HG02642 (cell line): Measurements from ENCODE around the gene CAAP1.
A peak's percentile ranks its signal among the peaks of the same experiment; 100 is the strongest.
"Not testable (repeated sequence)": the region's sequence is repeated elsewhere in the genome, so short reads cannot be mapped to it uniquely, and the experiment has no call there.

Source experiments
- ATAC-seq: cut with Tn5 transposase; IDR thresholded peaks from one replicate; pipeline ENCODE4 v1.9.1; 2021; ENCODE audit warnings: mild to moderate bottlenecking; ENCODE audit not compliant: unreplicated experiment, poor library complexity

CAAP1 gene

DNA sequence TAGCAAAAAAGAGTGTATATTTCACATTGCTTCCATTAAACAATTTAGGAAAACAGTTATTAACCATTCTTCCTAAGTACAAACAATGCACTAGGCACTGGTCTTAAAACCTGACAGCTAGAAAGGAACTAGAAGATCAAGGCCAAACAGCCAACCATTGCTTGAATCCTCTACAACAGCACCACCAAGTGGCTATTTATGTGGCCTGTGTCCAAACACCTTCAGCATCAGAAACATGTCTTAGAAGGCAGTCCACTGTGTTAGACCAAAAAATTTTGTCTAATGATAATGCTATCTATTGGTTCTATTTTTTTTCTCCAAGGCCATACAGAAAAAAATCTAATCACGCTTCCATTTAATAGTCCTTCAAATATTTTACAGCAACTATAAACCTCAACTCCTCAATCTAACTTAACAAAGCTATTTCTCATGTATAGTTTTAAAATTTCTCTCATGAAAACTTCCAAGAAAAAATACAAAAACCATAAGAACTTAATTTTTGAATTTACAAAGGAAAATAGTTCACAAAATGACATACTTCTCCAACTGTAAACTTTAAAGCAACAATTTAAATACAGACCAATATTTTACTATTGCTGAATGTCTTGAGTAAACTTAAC is 36.1 kb downstream of the CAAP1 start:
- peak; percentile 81 for ATAC-seq

DNA sequence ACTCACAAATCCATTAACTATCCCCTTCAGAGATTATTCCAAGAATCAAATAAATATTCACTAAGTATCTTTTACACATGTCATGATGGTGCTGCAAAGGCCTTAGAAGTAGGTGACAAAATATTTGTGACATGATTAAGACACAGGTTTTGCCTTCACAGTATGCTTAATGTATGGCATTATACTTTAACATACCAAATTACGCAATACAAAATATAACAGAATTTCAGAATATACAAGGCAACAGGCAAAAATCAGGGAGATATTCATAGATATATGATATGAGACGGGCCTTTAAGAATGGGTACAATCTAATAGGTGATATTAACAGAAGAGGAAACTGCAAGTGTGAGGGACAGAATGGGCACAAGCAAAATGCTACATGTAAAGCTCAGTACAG is 41.6 kb downstream of the CAAP1 start:
- no peak for ATAC-seq

DNA sequence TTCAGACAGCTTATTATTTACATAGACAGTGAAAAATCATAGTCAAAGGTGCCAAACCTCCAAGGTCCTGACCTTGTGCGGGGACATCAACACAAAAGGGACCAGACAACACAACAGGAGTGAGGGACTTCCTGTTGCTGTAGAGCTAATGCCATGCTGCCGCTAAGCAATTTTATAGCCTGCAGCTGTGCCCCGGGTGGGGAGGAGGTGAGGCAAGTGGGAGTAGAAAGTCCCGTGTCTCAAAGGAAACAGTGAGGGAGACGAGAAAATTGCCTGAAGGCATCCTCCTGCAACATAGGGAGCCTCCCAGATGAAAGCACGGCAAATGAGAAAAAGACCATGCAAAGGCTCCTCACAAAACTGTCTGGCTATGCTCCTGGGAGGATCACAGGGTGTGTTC is 58.8 kb downstream of the CAAP1 start:
- no peak for ATAC-seq

DNA sequence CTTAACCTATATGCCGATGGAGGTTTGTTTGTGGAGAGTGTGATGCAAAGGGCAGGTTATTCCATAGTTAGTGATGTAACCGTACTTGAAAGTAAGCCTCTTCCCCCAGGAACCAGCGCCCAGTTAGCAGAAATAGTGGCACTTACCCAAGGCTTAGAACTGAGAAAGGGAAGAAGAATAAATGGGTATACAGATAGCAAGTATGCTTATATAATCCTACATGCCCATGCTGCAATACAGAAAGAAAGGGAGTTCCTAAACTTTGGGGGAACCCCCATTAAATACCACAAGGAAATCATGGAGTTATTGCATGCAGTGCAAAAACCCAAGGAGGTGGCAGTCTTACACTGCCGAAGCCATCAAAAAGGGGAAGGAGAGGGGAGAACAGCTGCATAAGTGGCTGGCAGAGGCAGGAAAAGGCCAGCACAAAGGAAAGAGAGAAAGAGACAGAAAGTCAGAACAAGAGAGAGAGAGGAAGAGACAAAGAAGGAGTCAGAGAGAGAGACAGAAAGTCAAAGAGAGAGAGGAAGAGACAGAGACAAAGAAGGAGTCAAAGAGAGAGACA is 64.1 kb downstream of the CAAP1 start:
- ATAC-seq = not testable (repeated sequence)

DNA sequence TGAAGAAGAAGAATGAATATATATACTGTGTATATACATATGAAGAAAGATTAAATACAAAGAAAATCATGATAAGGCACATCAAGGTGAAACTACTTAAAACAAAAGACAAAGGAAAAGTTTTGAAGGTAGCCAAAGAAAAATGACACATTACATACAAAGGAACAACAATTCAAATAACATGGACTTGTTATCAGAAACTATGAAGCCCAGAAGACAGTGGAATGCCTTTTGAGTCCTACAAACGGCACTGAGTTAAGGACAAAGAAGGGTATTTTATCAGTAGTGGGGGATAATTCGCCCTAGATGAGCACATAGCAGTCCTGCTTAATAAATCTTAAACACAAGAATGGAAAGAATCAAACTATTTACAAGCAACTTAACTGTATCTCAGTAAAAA is 77.8 kb downstream of the CAAP1 start:
- no peak for ATAC-seq

DNA sequence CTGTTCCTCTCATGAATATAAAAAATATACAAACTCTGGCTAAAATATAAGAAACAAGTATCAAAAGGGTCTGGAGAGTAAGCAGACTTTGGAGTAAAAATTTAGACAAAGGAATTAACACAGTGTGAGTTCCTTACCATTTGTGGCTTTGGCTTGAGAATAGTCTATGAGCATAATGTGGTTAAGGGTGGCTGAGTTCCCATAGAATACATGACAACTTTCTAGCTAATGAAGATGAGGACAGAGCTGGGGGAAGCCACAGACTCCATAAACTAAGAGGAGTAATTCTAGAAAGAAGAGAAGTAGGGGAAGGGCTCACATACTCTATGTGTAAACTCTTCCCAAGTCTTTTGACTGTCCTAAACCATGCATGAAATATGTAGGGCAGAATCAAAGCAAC is 79.4 kb downstream of the CAAP1 start:
- ATAC-seq = no peak

DNA sequence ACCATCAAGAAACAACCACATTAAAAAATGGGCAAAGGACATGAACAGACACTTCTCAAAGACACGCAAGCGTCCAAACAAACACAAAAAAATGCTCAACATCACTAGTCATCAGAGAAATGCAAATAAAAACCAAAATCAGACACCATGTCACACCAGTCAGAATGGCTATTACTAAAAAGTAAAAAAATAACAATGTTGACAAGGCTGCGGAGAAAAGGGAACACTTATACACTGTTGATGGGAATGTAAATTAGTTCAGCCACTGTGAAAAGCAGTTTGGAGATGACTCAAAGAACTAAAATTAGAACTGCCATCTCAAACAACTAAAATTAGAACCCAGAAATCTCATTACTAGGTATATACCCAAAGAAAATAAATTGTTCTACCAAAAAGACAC is 80.4 kb downstream of the CAAP1 start:
- no peak for ATAC-seq

DNA sequence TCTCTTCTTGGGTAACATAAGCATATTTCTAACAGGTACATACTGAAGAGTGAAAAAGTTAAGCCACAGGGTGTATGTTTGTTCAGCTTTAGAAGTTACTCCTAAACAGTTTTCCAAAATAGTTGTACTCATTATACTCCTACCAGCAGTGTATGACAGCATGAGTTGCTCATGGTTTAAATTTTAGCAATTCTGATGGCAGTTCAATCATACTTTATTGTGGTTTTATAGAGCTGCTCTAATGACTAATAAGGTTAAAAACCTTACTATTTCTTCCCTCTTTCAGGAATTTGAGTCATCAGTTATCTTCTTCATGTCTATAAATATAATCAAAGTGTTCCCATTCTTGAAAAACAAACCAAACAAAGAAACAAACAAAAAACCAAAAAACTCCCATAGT is 81.5 kb downstream of the CAAP1 start:
- no peak for ATAC-seq

DNA sequence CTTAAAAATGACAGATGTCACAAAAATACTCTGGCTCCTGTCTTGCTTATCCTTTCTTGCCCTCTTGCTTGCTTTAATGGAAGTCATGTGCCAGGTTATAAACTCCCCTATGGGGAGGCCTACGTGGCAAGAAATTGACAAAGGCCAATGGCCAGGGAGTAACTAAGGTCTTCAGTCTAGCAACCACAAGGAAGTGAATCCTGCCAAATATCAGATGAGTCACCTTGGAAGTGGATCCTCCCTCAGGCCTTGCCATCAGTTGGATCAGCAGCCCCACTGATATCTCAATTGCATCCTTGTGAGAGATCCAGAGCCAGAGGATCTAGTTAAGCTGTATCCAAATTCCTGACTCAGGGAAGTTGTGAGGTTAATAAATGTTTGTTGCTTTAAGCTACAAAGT is 82.8 kb downstream of the CAAP1 start:
- no peak for ATAC-seq

DNA sequence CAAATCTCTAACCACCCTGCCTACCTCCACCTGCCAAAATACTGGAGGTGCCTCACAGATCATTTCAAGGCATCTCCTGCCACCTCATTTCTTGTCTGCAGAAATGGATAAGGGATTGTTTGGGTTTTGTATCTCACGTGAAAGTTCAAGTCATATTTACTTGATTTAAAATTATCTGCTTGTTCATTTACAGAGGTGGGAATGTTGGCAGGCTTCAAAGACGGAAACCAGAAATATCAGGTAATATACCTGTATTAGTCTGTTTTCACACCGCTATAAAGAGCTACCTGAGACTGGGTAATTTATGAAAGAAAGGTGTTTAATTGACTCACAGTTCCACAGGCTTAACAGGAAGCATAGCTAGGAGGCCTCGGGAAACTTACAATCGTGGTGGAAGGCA is 85.4 kb downstream of the CAAP1 start:
- no peak for ATAC-seq

DNA sequence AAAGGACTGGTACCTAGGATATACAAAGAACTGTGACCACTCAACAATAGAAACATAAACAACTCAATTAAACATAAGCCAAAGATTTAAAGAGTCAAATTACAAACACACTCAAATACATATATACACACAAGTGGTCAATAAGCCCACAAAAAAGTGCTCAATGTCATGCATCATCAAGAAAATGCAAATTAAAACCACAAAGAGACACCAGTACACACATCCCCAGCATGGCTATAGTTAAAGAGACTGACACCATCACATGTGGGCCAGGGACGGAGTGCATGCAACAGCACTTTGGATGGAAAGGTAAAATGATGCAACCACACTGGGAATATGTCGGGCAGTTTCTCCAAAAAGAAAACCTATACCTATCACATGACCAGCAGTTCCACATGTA is 89.7 kb downstream of the CAAP1 start:
- no peak for ATAC-seq

DNA sequence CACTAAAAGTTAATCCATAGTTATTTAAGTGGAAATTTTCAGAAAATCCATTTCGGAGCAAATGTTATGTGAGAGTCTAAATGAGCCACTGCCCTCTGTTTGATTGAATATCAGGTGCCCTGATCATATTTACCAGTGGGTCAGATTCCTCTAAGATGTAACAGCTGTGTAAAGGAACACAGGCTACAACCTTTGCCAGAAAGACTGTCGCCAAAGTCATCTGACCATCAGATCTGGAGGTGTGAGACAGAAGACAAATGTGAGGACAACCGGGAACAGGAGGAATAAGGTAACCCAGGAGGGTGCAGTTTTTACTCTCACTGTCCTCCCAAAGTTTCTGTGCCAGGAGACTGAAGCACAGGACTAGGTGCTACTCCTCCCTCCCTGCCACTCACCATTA is 90.8 kb downstream of the CAAP1 start:
- ATAC-seq = no peak

DNA sequence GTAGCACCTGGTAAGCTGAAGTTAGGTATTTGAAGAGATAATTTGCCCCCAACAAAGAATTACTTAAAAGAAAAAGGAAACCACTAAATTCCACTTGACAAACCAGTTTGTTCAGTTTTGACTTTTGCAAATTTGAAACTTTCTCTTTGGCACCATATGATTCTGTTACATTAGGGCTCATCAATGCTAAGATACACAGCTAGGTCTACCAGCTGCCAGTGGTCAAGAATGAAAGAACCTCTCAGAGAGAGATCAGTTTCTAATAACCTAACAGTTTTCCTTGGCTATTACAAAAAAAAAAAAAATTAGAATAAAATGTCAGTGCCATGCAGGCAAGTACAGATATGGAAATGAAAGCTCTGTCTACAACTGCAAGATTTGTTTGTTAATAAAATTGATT is 92.3 kb downstream of the CAAP1 start:
- ATAC-seq = no peak

DNA sequence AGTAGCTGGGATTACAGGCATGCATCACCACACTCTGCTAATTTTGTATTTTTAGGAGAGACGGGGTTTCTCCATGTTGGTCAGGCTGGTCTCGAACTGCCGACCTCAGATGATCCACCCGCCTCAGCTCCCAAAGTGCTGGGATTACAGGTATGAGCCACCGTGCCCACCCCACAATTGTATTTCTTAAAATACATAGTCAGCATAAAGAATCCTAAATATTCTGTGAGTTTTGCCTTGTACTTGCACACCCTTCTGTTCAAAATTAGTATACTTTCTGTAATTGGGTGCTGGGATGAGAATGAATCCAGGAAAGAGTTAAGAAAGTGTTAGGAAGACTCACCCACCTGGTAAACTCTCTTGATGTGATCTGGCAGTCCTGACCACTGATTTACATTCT is 101.3 kb downstream of the CAAP1 start:
- ATAC-seq = no peak
